ENCODE results near the gene QDPR. TPM values are rescaled to one million over a fixed set of nuclear protein-coding genes. Genes with fewer than 3 reads are reported as not detected.

The QDPR gene
- total and polyA plus RNA-seq, 10 of the 15 experiments (the other 5 are each of a cell fraction or from before 2014, with no cell fraction given), result 3.0 to 27.7 (median 11.8) TPM

- Histone ChIP-seq H3K9me3 (replicated peaks; ENCODE audit: control insufficient read depth, insufficient read depth, low read length) (no peaks in the 10 kb centered on the region), H3K4me1 (ENCODE audit: control insufficient read depth, insufficient read depth, low read length) (no peaks in the 10 kb centered on the region), H3K9ac (ENCODE audit: control insufficient read depth, insufficient read depth, low read length) (no peak overlapping the region), H3K27me3 (replicated peaks in 1 of 2; ENCODE audit: control insufficient read depth in 2 of 2, insufficient read depth in 2 of 2, low read length in 1 of 2) (no peaks in the 10 kb centered on the region), H3K4me3 (no peak overlapping the region), H3K4me2 (ENCODE audit: control insufficient read depth, insufficient read depth) (no peak overlapping the region), H3K79me2 (ENCODE audit: control insufficient read depth, insufficient read depth, low read length) (no peaks in the 10 kb centered on the region), H3K36me3 (ENCODE audit: control insufficient read depth in 2 of 2, insufficient read depth in 2 of 2, low read length in 1 of 2) (no peaks in the 10 kb centered on the region), H2AFZ (ENCODE audit: control insufficient read depth, low read depth, low read length) (no peak overlapping the region), H4K20me1 (ENCODE audit: control insufficient read depth, insufficient read depth) (no peaks in the 10 kb centered on the region), H3K27ac (ENCODE audit: control insufficient read depth, insufficient read depth) (no peak overlapping the region)
- ChIA-PET SMC1A (ENCODE audit: uncharacterized antibody, unreplicated experiment) (interaction anchor here (0.6 to 4.1 kb wide), 24 partner anchors 8 to 531 kb away, joined by 3 to 63 read pairs (median 6); no protein-coding TSS in a partner anchor), RAD21 (ENCODE audit: unreplicated experiment) (interaction anchor here (0.6 to 3.2 kb wide), 30 partner anchors 9 to 881 kb away, joined by 3 to 50 read pairs (median 4); no protein-coding TSS in a partner anchor), CTCF (interaction anchor here (0.5 to 5.6 kb wide), 47 partner anchors 10 to 1739 kb away, joined by 3 to 86 read pairs (median 5); no protein-coding TSS in a partner anchor), POLR2A (no interaction called here)
- peak; percentile 99 for ATAC-seq
- TF ChIP-seq POLR2AphosphoS2 (IDR thresholded peaks at IDR 0.05; ENCODE audit: low read depth, low read length) (no peak), CTCF (IDR thresholded peaks at IDR 0.05 in 2 of 3, conservative IDR thresholded peaks at IDR 0.05 in 1 of 3; ENCODE audit: control insufficient read depth in 2 of 3, extremely low read depth in 1 of 3, insufficient read depth in 1 of 3, low read depth in 3 of 3, low read length in 3 of 3) (peak; percentile 69 to 74 (median 71); a peak in 5 of 6 replicates), SMC3 (IDR thresholded peaks at IDR 0.05; ENCODE audit: borderline replicate concordance, low read length) (peak; percentile 77; the same call in 1 of the 2 replicates), JUND (IDR thresholded peaks at IDR 0.05; ENCODE audit: low read depth, low read length) (no peak), RAD21 (IDR thresholded peaks at IDR 0.05; ENCODE audit: insufficient read depth, low read depth, low read length) (peak; percentile 84), MYB (IDR thresholded peaks at IDR 0.05; ENCODE audit: borderline replicate concordance, low read depth, low read length) (no peak)
- BruUV-seq (replicated peaks), result no TSS peak
- FAIRE-seq, result peak; percentile 90
- intact Hi-C loops (cut with micrococcal nuclease; ENCODE audit: unreplicated experiment), result loop anchor here (1.0 to 10.0 kb wide), 5 partner anchors 100 to 1163 kb away; no protein-coding TSS in a partner anchor
- in situ Hi-C loops (cut with MboI), result no loop called here
- DNase-seq (ENCODE audit: low read depth, low spot score), result peak; percentile 37
These were observed 64.1 kb downstream of the QDPR start for GRCh38 chr4:17447675-17448298.
